ENCODE measurements around the gene SETD1B. TPM values are rescaled to one million over a fixed set of nuclear protein-coding genes. Genes with fewer than 3 reads are reported as not detected.

The SETD1B gene
- total and polyA plus RNA-seq, 2 of the 4 experiments (the other 2 are of a cell fraction) = 0.90 to 5.1 TPM

DNA sequence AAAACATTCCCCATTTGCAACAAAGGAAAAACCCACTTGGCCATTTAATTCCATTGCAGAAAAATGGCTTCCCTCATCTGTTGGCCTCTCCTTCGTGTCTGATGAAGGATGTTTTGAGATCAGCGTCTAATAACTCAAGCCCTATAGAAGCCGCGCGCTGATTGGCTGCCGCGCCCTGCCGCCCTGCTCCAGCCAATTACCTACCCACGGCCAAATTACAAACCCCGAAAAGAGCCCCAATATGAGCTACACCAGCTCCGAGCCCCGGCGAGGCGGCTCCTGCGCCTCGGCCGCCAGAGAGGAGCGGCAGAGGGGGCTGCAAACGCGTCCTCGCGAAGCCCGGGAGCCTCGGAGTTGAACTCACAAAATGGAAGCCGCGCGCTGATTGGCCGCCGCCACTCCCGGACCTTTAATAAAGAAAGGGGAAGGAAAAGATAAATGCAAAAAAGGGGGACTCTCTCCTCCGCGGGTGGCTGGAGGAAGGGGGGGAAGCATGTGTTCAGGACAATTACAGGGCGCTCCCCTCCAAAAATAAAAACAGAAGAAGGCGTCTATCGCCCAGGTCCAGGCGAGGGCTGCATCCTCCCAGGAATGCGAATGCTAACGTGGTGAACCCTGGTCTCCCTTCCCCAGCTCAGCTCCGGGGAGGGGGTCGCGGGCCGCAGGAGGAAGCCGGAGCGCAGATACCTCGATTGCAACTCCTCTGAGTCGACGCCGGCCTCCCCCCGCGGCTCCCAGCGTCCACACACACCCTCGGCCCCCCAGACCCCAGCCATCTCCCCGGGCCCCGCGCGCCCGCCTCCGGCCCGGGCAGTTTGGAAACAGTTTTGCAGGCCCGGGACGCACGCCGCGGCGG is 738 bp upstream of the SETD1B start (continued):
- TF ChIP-seq, protein P1, sequence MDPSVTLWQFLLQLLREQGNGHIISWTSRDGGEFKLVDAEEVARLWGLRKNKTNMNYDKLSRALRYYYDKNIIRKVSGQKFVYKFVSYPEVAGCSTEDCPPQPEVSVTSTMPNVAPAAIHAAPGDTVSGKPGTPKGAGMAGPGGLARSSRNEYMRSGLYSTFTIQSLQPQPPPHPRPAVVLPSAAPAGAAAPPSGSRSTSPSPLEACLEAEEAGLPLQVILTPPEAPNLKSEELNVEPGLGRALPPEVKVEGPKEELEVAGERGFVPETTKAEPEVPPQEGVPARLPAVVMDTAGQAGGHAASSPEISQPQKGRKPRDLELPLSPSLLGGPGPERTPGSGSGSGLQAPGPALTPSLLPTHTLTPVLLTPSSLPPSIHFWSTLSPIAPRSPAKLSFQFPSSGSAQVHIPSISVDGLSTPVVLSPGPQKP (IDR thresholded peaks at IDR 0.05; ENCODE audit: borderline replicate concordance, low read depth, low read length) = no peak
- TF ChIP-seq RFX5 (IDR thresholded peaks at IDR 0.05; ENCODE audit: low read depth, low read length) (no peak), MAFK (IDR thresholded peaks at IDR 0.05; ENCODE audit: low read depth, low read length) (no peak), POLR2A (IDR thresholded peaks at IDR 0.05; ENCODE audit: low read depth, low read length) (peak; percentile 95)

Measured in IMR-90 (cell line).